ENCODE results near the gene MLIP. TPM values are rescaled to one million over a fixed set of nuclear protein-coding genes. Genes with fewer than 3 reads are reported as not detected.

Gene MLIP
- total RNA-seq, 2 donors from 2014 or later: not detected

DNA sequence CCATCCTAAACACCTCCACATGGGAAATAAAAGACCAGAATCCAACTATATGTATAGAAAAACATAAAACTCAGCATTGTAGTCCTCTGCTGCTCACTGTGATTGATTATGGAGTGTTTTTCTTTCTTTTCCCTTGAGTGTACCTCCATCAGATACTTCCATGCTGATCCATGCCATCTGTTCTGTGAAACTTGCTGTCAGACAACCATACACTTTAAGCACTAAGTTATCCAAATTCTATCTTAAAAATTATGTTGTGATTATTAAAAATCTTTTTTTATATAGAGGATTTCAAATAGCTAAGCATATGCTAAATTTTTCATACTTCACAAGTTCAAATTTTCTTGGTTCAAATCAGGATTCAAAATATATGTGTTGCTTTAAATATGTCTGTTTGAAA, 105.1 kb downstream of the MLIP start:
- no peaks in the 10 kb centered on the region for H3K27me3 ChIP-seq (ENCODE audit: control insufficient read depth, insufficient read depth, low read length, poor library complexity, severe bottlenecking)
- H3K27me3 Mint-ChIP-seq (ENCODE audit: insufficient read depth): no peaks in the 10 kb centered on the region
- no peaks in the 10 kb centered on the region for H3K36me3 ChIP-seq (ENCODE audit: control insufficient read depth, insufficient read depth, low read length)
- no peak overlapping the region for H3K4me3 Mint-ChIP-seq
- no peak overlapping the region for H3K4me3 ChIP-seq (ENCODE audit: low read length)
- H3K27ac Mint-ChIP-seq: no peak overlapping the region
- H3K9ac ChIP-seq (ENCODE audit: extremely low read depth, low read length, poor library complexity, severe bottlenecking): no peak overlapping the region
- TF ChIP-seq, protein P1, sequence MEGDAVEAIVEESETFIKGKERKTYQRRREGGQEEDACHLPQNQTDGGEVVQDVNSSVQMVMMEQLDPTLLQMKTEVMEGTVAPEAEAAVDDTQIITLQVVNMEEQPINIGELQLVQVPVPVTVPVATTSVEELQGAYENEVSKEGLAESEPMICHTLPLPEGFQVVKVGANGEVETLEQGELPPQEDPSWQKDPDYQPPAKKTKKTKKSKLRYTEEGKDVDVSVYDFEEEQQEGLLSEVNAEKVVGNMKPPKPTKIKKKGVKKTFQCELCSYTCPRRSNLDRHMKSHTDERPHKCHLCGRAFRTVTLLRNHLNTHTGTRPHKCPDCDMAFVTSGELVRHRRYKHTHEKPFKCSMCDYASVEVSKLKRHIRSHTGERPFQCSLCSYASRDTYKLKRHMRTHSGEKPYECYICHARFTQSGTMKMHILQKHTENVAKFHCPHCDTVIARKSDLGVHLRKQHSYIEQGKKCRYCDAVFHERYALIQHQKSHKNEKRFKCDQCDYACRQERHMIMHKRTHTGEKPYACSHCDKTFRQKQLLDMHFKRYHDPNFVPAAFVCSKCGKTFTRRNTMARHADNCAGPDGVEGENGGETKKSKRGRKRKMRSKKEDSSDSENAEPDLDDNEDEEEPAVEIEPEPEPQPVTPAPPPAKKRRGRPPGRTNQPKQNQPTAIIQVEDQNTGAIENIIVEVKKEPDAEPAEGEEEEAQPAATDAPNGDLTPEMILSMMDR (conservative IDR thresholded peaks at IDR 0.05): no peak
- H3K9me3 ChIP-seq (ENCODE audit: control insufficient read depth, low read length): no peaks in the 10 kb centered on the region
- H3K4me1 Mint-ChIP-seq: peaks cover 3% of the 10 kb centered on the region
- H3K27ac ChIP-seq (ENCODE audit: low read depth, low read length): no peak overlapping the region
- no peaks in the 10 kb centered on the region for H3K9me3 Mint-ChIP-seq
- H3K36me3 Mint-ChIP-seq (ENCODE audit: low read depth): no peaks in the 10 kb centered on the region
- no peaks in the 10 kb centered on the region for H3K4me1 ChIP-seq (ENCODE audit: control insufficient read depth, insufficient read depth, low read length)
- no peak for DNase-seq

DNA sequence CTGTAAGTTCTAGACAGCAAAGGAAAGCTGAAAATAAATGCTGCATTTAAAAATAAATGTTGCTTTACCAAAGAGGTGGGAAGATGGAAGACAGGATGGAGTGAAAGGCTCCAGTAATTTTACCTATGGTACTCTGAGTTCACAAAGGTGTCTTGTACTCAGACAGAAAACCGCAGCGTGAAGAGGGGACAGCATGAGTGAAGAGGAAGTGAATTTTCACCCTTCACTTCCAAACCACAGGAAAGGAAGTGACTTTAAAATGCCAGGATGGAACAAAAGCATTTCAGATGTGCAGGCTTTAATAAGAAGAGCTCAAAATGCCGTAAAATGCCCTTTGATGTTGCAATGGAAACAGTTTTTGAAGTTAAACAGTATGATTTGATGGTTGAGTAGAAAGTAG, 105.8 kb downstream of the MLIP start:
- 0 to 56% methylated on average over 1 to 3 of the region's 3 CpGs for WGBS, 2 experiments (ENCODE audit: insufficient coverage in 1 of 2, insufficient read length in 1 of 2)
- Histone ChIP-seq H3K9ac (ENCODE audit: extremely low read depth, low read length, poor library complexity, severe bottlenecking) (no peak overlapping the region), H3K4me1 (ENCODE audit: control insufficient read depth, insufficient read depth, low read length) (no peaks in the 10 kb centered on the region), H3K27me3 (ENCODE audit: control insufficient read depth, insufficient read depth, low read length, poor library complexity, severe bottlenecking) (no peaks in the 10 kb centered on the region), H3K4me3 (ENCODE audit: low read length) (no peak overlapping the region), H3K9me3 (ENCODE audit: control insufficient read depth, low read length) (no peaks in the 10 kb centered on the region), H3K27ac (ENCODE audit: low read depth, low read length) (no peak overlapping the region), H3K36me3 (ENCODE audit: control insufficient read depth, insufficient read depth, low read length) (no peaks in the 10 kb centered on the region)
- TF ChIP-seq, protein P1 (conservative IDR thresholded peaks at IDR 0.05): no peak
- peaks cover 3% of the 10 kb centered on the region for H3K4me1 Mint-ChIP-seq
- H3K36me3 Mint-ChIP-seq (ENCODE audit: low read depth): no peaks in the 10 kb centered on the region
- no peak for DNase-seq
- H3K4me3 Mint-ChIP-seq: no peak overlapping the region
- H3K9me3 Mint-ChIP-seq: no peaks in the 10 kb centered on the region
- H3K27me3 Mint-ChIP-seq (ENCODE audit: insufficient read depth): no peaks in the 10 kb centered on the region
- H3K27ac Mint-ChIP-seq: no peak overlapping the region

DNA sequence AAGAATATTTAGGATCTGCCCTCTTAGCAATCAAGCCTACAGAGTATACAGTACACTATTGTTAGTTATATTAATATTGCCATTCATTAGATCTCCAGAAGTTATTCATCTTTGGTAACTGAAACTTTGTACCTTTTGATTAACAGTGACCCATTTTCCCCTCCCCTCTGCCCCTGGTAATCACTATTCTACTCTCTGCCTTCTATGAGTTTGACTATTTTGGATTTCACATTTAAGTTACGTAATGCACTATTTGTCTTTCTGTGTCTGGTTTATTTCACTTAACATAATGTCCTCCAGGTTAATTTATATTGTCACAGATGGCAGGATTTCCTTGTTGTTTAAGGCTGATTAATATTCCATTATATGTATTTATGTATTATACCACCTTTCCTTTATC, 111.0 kb downstream of the MLIP start:
- Histone ChIP-seq H3K27ac (ENCODE audit: low read depth, low read length) (no peak overlapping the region), H3K9me3 (ENCODE audit: control insufficient read depth, low read length) (peaks cover 7% of the 10 kb centered on the region), H3K4me1 (ENCODE audit: control insufficient read depth, insufficient read depth, low read length) (no peaks in the 10 kb centered on the region), H3K9ac (ENCODE audit: extremely low read depth, low read length, poor library complexity, severe bottlenecking) (no peak overlapping the region), H3K27me3 (ENCODE audit: control insufficient read depth, insufficient read depth, low read length, poor library complexity, severe bottlenecking) (no peaks in the 10 kb centered on the region), H3K4me3 (ENCODE audit: low read length) (no peak overlapping the region), H3K36me3 (ENCODE audit: control insufficient read depth, insufficient read depth, low read length) (no peaks in the 10 kb centered on the region)
- H3K9me3 Mint-ChIP-seq: peaks cover 6% of the 10 kb centered on the region
- H3K4me3 Mint-ChIP-seq: no peak overlapping the region
- WGBS, 2 experiments (ENCODE audit: insufficient coverage in 1 of 2, insufficient read length in 1 of 2): 82% methylated on average over 1 of the region's 1 CpG; no CpG with 5 or more reads in 1 of the 2 experiments
- H3K36me3 Mint-ChIP-seq (ENCODE audit: low read depth): no peaks in the 10 kb centered on the region
- H3K27ac Mint-ChIP-seq: no peak overlapping the region
- H3K4me1 Mint-ChIP-seq: no peaks in the 10 kb centered on the region
- TF ChIP-seq, protein P1 (conservative IDR thresholded peaks at IDR 0.05): no peak
- DNase-seq: no peak
- no peaks in the 10 kb centered on the region for H3K27me3 Mint-ChIP-seq (ENCODE audit: insufficient read depth)

Measured in endodermal cell (in vitro differentiated cells).